Transverse colon (tissue), 4 donors: ENCODE measurements around the gene EFCAB12. TPM values are rescaled to one million over a fixed set of nuclear protein-coding genes. Genes with fewer than 3 reads are reported as not detected.

Experiments
- DNase-seq: peaks from one replicate; pipeline ENCODE4 v3.0.0-alpha.2; 2019
- H3K27ac ChIP-seq, 4 donors: fragments of 200-600 bp; sonication (generic); 2 replicates each; pipeline ENCODE4 v1.5.1; 2016 to 2018; ENCODE audit warnings: inconsistent platforms in 4 of 4
- H3K27me3 ChIP-seq: fragments of 200-600 bp; sonication (generic); 2 replicates; pipeline ENCODE4 v1.5.1; 2017; ENCODE audit warnings: inconsistent platforms
- H3K36me3 ChIP-seq, 4 donors: fragments of 200-600 bp; sonication (generic); 2 replicates each; pipeline ENCODE4 v1.5.1; 2017 to 2019; ENCODE audit warnings: inconsistent platforms in 4 of 4
- H3K4me1 ChIP-seq, 4 donors: fragments of 200-600 bp; sonication (generic); 2 replicates each; pipeline ENCODE4 v1.5.1; 2017 to 2020; ENCODE audit warnings: inconsistent platforms in 4 of 4
- H3K4me3 ChIP-seq, 4 donors: fragments of 200-600 bp; sonication (generic); 1 replicate in 1 of 4; 2 replicates in 3 of 4; pipeline versions ENCODE4 v1.5.1 to v1.6.1; 2017 to 2019; ENCODE audit warnings: inconsistent platforms in 4 of 4
- H3K9me3 ChIP-seq, 2 donors: fragments of 200-600 bp; sonication (generic); 2 replicates each; pipeline ENCODE4 v1.5.1; 2017 to 2019; ENCODE audit warnings: inconsistent platforms in 2 of 2
- EP300 ChIP-seq: sonication (generic); formaldehyde crosslinking; IDR thresholded peaks from one replicate; pipeline ENCODE4 v1.6.1; 2017; ENCODE audit warnings: antibody characterized with exemption, low read depth
- POLR2A ChIP-seq: fragments of 450-650 bp; IDR thresholded peaks from one replicate; pipeline ENCODE4 v1.6.1; 2016; ENCODE audit warnings: antibody characterized with exemption, mild to moderate bottlenecking, moderate library complexity
- POLR2AphosphoS5 ChIP-seq, 3 donors: sonication (generic); formaldehyde crosslinking; IDR thresholded peaks; one replicate each; pipeline ENCODE4 v1.6.1; 2016; ENCODE audit warnings: antibody characterized with exemption in 3 of 3
- WGBS, 2 donors: methylation state at CpG; one replicate each; pipeline ENCODE4 v1.1.5; 2018; ENCODE audit warnings: low coverage in 1 of 2; 5-methylcytosine and 5-hydroxymethylcytosine counted together
- in situ Hi-C, 4 donors: fragments of 200-750 bp; cut with MboI; loops; one replicate each; pipeline versions ENCODE4 v1.15.0 to v1.15.1; 2017; ENCODE audit warnings: low sequenced_read_pairs in 3 of 4, low pct_ligation_motif_present in 1 of 4, low pct_unique_long_range_greater_than_20kb in 1 of 4
- intact Hi-C: fragments of 100-400 bp; cut with DNase I; formaldehyde crosslinking; loops from one replicate; pipeline ENCODE4 v1.15.1; 2023; ENCODE audit warnings: low total_unique reads
- total RNA-seq, 4 donors: library from RNA; depleted of rRNA; stranded (reverse); fragments of >200 nt; gene quantifications; one replicate each; pipeline ENCODE4 v1.1.0, GENCODE V29; 2016
- TF ChIP-seq, protein P1 (sequence below), 5 experiments: fragments of 200-600 bp in 3 of 5; fragments of 450-650 bp in 2 of 5; sonication (generic) in 3 of 5; IDR thresholded peaks; 1 replicate in 2 of 5; 2 replicates in 3 of 5; pipeline ENCODE4 v1.5.1; 2016 to 2017; ENCODE audit warnings: antibody characterized with exemption in 5 of 5, inconsistent platforms in 3 of 5, mild to moderate bottlenecking in 2 of 5, moderate library complexity in 1 of 5

EFCAB12 gene
- total RNA-seq, 4 donors from 2014 or later, result 0.14 to 0.32 TPM; not detected in 2

DNA sequence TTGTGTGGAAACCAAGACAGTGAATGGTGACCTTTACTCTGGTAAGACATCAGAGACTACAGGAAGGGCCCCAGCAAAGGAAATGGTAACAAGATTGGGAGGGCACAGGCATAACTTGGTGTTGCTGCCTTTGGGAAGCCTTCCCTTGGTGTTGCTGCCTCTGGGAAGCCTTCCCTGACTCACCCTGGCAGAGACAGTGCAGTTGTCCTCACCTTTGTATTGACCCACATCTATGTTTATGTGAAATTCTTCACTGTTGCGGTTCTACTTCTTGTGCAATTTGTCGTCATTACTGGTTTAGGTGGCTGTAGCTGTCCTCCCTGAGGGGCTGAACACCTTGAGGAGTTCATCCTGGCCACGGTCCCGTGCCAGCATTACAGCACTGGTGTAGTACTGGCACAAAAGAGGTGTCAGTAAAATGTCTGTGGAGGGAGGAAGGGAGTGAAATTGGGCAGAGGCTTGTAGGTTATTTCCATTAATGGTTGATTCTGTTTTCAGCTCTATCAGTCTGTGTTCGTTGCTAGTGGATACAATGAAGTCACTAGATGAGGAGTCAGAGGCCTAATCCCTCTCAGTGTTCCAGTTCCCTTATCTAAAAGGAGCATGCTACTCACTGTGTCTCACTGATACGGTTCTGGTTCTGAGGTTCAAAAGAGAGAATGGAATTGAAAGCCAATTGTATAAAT lies 33.2 kb upstream of the EFCAB12 start:
- TF ChIP-seq, protein P1, sequence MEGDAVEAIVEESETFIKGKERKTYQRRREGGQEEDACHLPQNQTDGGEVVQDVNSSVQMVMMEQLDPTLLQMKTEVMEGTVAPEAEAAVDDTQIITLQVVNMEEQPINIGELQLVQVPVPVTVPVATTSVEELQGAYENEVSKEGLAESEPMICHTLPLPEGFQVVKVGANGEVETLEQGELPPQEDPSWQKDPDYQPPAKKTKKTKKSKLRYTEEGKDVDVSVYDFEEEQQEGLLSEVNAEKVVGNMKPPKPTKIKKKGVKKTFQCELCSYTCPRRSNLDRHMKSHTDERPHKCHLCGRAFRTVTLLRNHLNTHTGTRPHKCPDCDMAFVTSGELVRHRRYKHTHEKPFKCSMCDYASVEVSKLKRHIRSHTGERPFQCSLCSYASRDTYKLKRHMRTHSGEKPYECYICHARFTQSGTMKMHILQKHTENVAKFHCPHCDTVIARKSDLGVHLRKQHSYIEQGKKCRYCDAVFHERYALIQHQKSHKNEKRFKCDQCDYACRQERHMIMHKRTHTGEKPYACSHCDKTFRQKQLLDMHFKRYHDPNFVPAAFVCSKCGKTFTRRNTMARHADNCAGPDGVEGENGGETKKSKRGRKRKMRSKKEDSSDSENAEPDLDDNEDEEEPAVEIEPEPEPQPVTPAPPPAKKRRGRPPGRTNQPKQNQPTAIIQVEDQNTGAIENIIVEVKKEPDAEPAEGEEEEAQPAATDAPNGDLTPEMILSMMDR (IDR thresholded peaks at IDR 0.05), result no peak
- no peak for TF ChIP-seq POLR2A
- in situ Hi-C loops (no loop called here), intact Hi-C loops (no loop called here)
- no peaks in the 10 kb centered on the region for H3K27me3 ChIP-seq
- no peaks in the 10 kb centered on the region for H3K4me1 ChIP-seq
- WGBS, 2 donors, result 83 to 100% methylated on average over 1 to 6 of the region's 6 CpGs
- H3K9me3 ChIP-seq, result no peaks in the 10 kb centered on the region
- no peak for DNase-seq
- no peak overlapping the region for H3K27ac ChIP-seq
- H3K36me3 ChIP-seq, result no peaks in the 10 kb centered on the region
- no peak overlapping the region for H3K4me3 ChIP-seq

DNA sequence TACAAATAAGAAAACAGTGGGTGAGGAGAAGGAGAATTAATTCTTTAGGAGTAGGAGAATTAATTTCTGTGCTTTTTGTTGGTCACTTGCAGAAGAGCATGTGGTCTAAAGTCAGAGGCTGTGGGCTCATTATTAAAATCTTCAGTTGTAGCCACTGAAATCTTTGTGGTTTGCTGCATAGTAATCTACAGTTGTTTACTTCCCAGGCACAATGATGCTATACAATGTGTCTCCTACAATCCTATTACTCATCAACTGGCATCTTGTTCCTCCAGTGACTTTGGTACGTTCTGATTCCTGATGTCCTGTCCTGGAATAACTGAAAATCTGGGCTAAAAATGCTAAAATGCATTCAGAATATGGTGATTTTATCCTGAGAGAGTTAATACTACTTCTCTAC lies 32.6 kb upstream of the EFCAB12 start:
- Histone ChIP-seq H3K27ac (no peak overlapping the region), H3K4me1 (no peaks in the 10 kb centered on the region), H3K27me3 (no peaks in the 10 kb centered on the region), H3K4me3 (no peak overlapping the region), H3K36me3 (peaks cover 0 to 2% (median 0%) of the 10 kb centered on the region in 4 donors), H3K9me3 (no peaks in the 10 kb centered on the region)
- TF ChIP-seq POLR2AphosphoS5 (IDR thresholded peaks at IDR 0.05), result no peak
- TF ChIP-seq, protein P1 (IDR thresholded peaks at IDR 0.05), result no peak
- intact Hi-C loops, result no loop called here
- in situ Hi-C loops, result no loop called here
- 85 to 100% methylated on average over 1 of the region's 1 CpG for WGBS, 2 donors
- no peak for DNase-seq

DNA sequence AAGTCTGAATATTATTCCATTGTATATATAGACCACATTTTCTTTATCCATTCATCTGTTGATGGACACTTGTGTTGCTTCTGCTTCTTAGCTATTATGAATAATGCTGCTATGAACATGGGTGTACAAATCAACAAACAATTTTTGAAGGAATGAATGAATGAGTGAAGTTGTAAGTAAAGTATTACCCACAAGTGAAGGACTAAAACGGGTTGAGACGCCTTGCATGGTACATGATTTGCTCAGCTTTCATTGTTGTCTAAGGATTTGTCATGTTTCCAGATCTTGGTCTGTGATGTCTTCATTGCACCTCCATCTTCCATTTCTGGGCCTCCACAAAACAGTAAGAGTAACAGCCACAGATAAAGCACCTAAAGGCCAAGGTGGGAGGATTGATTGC lies 32.1 kb upstream of the EFCAB12 start:
- Histone ChIP-seq H3K4me1 (no peaks in the 10 kb centered on the region), H3K4me3 (no peak overlapping the region), H3K27me3 (no peaks in the 10 kb centered on the region), H3K9me3 (no peaks in the 10 kb centered on the region), H3K36me3 (peaks cover 0 to 6% (median 0%) of the 10 kb centered on the region in 4 donors), H3K27ac (no peak overlapping the region)
- no peak for DNase-seq
- TF ChIP-seq EP300 (no peak), POLR2A (no peak), POLR2AphosphoS5 (IDR thresholded peaks at IDR 0.05) (no peak)
- TF ChIP-seq, protein P1 (IDR thresholded peaks at IDR 0.05), result no peak
- intact Hi-C loops (no loop called here), in situ Hi-C loops (no loop called here)
- 91 to 100% methylated on average over 2 of the region's 2 CpGs for WGBS, 2 donors

GRCh38 chr3:129460155-129460554 lies 31.7 kb upstream of the EFCAB12 start:
- Histone ChIP-seq H3K9me3 (no peaks in the 10 kb centered on the region), H3K36me3 (peaks cover 0 to 10% (median 0%) of the 10 kb centered on the region in 4 donors), H3K27me3 (no peaks in the 10 kb centered on the region), H3K4me1 (no peaks in the 10 kb centered on the region), H3K4me3 (no peak overlapping the region), H3K27ac (no peak overlapping the region)
- TF ChIP-seq, protein P1 (IDR thresholded peaks at IDR 0.05), result no peak
- TF ChIP-seq POLR2A, result no peak
- no peak for TF ChIP-seq POLR2AphosphoS5 (IDR thresholded peaks at IDR 0.05)
- TF ChIP-seq EP300, result no peak
- no peak for DNase-seq
- in situ Hi-C loops (no loop called here), intact Hi-C loops (no loop called here)
- WGBS, 2 donors, result 81 to 88% methylated on average over 3 of the region's 3 CpGs
